Activated CD4-positive, alpha-beta T cell treated with anti-CD3 and anti-CD28 coated beads, Interleukin-2, amount 50 U/mL, for 1 hour (primary cell): Measurements from ENCODE around the gene KIF1C.

Experiments used
- DNase-seq: peaks from one replicate; pipeline ENCODE4 v3.0.0-alpha.2; 2020

KIF1C gene

DNA sequence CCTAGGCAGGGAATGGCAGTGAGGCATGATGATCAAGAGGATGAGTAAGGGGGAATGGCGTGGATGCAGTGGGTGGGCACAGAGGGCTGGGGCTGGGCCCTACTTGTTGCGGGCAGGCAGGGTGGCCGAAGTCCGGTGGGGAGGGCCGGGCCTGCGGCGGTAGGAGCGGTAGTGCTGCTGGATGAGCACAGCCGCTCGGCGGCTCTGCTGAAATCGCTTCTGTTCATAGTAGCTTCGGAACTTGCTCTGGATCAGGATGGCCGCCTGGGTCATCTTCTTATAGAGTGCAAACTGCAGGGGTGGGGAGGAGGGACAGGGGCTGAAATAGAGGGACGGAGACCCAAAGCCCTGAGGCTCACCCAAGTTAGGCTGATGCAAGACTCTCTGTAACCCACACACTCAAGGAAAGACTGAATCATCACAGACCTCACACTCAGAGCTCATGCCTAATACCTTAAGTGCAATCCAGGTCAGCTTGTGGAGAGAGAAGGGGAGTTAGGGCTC is 28.7 kb upstream of the KIF1C start:
- DNase-seq = no peak

DNA sequence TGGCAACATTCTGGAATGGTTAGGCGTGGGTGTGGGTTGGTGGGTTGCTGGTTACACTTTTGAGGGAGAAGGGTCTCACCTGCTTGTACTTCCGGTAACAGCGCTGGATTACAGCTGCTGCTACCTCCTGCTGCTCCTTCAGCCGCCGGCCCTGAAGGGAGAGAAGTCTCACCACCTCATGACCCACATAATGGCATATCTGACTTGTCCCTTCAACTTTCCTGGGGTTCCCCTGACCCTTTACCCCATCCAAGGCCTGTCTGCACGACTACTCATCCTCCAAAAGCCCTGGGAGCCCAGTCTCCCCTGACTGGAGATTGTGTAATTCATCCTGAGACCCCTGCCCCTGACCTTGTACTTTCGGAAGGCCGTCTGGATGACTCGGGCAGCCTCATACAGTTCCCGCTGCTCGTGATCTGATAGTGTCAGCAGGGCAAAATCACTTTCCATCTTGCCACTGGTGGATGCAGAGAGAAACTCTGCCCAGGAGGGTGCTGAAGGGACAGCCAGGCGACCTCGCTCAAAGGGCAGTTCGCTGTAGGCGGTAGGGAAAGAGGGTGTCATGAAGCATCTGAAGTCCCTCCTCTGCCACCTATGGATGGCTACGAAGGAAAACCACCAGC is 28.1 kb upstream of the KIF1C start:
- DNase-seq = peak; percentile 4

DNA sequence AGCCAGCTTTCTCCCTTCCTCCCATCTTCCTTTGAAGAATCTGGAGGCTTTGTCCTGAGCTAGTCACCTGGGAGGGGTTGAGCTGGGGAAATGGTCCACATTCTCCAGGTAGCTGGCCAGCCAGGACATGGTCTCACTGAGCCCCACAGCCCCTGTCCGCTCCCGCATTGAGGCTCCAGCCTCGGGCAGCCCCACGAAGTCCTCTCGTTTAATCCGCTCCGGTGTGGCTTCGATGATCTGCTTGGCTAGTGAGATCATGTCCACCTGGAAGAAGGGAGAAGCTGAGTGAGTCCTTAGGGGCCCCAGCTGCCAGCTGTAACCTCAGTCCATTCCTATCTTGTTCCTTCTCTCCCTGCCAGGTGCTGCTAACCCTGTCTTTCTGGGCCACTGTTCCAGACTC is 27.5 kb upstream of the KIF1C start:
- DNase-seq = no peak

DNA sequence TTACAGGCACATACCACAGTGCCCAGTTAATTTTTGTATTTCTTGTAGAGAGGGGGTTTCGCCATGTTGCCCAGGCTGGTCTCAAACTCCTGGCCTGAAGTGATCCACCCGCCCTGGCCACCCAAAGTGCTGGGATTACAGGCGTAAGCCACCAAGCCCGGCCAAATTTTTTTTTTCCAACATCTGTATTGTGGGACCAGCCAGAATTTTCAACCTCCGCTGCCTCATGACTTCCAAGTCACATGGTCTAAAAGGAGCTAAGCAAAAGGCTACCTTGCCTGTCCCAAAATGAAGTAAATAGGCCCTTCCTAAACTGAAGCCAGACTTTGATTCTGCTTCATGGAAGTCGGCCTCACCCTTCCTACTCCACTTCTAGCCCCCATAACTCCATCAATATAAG is 25.9 kb upstream of the KIF1C start:
- DNase-seq = no peak

DNA sequence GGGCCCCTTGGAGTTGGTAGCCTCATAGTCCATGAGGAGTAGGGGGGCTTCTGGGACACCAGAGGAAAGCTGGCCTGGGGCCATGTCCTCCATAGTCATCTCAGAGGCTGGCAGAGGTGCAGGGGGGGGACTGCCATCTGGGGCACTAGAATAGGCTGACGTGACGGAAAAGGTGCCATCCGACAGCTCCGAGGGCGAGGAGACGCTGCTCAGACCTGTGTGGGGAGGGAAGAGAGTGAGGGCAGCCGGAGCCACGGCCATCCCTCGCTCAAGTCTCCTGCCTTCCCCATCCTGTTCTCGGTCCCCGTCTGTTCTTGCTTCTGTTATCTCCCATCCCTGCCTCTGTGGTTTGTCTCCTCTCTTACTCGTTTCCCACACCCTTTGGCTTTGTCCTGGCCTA is 25.4 kb upstream of the KIF1C start:
- DNase-seq = no peak

DNA sequence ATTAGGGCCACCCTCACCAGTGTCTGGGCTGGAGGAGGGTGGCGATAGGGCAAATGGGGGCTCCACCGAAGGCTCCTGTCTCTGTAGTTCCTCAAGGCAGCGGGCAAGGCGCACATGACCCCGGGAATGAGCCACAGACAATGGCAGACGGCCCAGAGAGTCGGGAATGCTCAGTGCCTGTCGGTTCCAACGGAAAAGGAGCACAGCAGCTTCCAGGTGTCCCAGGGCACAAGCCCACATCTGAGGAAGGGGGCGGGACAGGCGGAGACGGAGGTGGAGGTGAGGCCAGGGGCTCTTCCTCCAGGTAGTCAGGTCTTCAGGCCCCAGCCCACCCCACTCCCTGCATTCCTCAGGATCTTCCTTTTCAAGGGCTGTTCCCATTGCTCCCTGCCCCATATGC is 25.0 kb upstream of the KIF1C start:
- no peak for DNase-seq

DNA sequence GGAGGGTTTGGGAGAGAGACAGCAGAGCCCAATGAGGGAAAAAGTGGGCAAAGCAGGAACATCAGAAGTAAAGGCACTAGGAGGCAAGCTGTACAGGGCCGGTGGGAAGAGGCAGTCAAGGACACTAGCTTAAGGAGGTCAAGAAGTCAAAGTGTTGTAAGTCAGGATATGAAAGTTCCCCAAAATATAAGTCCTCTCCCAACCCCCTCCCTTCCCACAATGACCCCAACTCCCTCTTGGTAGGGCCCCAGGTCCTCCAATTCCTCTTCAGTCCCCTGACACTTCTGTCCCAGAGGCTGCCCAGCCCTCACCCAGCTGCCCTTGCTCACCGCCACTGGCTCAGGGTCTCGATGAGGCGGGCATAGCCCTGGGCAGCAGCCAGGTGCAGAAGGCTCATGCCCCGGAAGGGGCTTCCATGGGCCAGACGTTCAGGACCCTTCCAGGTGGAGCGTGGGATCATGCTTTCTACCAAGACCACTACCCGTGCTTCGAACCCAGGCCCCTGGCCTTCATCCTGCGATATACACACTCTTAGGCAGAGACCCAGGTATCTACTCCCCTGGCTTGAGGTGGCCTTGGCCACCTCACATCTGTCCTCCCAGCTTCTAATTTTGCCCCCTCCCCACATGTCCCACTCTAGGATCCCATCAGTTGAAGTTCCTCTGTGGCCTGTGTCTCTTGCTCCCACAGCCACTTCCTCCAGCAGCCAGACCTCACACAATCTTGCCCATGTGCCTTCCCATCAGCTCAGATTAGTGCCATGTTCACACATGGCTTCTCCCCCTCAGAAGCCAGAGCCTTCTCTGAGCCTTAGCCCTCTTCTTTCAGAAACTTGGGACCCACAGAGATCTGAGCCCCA is 24.3 kb upstream of the KIF1C start:
- no peak for DNase-seq

DNA sequence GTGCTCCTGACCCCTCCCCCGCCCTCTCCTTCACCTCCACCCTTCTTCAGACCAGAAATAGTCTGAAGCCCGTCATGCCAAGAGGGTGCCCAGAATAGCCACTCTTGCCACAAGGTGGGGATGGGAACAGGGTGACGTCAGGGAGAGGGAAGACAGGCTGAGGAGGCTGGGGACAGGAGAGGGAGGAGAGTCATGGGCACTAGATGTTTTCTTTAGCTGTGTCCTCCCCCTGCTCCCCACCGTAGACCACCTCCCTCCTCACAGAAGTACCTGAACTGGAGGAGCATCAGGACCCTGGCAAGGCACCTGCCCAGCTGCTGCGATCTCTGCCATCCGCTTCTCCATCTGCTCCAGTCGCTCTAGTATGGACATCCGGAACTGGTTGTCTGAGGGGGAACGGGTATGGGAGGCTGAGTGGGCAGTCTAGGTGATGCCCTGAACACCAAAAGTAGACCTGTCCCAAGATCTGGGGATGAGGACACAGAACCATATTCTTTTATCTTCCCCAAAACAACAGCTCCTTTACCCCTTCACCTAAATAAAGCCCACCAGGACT is 23.6 kb upstream of the KIF1C start:
- DNase-seq = no peak

DNA sequence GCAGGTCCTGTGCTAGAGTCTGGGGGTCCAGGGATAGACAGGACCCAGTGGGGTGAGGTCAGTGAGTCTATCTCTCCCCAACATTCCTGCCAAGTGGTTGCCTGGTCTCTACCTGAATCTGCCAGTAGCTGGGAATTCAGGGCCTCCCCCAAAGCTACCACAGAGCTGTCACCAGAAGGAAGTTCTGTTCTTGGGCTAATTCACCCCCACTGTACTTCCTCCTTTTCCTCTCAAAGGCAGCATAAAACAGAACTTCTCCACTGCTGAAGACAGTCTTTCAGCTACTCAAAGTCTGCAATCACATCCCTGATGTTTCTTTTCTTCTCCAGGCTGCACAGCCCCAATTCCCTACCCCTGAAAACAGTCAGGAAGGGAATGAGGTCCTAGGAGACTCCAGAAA is 19.0 kb upstream of the KIF1C start:
- no peak for DNase-seq

DNA sequence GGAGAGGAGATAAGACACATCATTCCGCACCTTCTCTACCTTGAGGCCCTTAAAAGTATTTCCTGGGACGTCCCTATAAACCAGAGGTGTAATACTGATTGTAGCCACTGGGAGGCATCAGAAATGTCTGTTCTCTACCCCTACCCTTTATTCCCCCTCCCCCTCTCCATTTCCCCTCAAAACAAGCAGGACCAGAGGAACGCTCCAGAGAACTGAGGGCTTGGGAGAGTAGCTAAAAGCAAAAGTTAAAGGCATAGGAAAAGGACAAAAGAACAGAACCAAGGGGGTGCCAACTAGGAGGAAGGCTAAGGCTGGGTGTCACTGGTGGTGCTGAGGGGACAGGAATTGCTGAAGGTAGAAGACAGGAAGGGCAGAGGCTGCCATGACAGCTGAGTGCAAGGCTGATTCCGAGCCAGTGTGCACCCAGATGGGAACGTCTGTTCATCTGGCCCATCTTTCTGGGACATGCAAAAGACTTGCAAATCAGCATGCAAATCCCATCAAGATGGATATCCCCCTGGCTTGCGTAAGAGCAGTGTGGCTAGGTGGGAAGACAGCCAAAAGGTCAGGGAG is 17.0 kb upstream of the KIF1C start:
- DNase-seq = peak; percentile 12

DNA sequence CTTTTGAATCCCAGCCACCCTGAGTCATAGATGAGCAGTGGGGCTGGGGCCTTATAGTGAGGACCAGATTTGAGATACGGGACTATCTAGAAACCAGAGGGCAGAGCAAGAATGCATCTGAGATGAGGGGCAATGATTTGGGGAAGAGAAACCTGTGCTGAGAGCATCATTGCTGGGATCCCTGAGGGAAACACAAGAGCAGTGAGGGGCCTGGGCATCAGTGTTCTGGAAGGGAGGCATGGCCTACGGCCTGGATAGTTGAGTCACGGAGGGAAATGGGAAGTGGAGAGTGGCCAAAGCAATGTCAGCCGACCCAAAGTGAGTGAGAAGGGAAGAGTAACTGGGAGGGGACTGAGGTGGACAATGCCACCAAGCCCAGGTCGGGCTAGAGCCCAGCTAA is 15.4 kb upstream of the KIF1C start:
- DNase-seq = no peak

DNA sequence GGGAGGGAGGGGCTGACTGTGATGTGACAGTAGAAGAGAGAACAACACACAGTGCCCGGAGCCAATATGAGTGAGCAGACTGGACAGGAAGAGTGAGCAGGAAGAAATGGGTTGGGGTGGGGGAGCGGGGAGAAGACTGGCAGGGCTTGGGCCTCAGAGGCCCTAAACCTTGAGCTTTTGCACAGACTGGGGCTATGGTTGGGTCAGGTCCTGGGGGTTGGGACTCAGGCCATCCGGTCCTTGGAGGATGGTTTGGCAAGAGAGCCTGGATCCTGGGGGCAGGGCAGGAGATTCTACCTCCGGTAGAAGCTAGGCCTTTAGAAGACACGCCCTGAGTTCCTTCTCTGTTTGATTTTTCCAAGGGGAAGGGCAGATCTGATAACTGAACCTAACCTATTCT is 11.3 kb upstream of the KIF1C start:
- no peak for DNase-seq

DNA sequence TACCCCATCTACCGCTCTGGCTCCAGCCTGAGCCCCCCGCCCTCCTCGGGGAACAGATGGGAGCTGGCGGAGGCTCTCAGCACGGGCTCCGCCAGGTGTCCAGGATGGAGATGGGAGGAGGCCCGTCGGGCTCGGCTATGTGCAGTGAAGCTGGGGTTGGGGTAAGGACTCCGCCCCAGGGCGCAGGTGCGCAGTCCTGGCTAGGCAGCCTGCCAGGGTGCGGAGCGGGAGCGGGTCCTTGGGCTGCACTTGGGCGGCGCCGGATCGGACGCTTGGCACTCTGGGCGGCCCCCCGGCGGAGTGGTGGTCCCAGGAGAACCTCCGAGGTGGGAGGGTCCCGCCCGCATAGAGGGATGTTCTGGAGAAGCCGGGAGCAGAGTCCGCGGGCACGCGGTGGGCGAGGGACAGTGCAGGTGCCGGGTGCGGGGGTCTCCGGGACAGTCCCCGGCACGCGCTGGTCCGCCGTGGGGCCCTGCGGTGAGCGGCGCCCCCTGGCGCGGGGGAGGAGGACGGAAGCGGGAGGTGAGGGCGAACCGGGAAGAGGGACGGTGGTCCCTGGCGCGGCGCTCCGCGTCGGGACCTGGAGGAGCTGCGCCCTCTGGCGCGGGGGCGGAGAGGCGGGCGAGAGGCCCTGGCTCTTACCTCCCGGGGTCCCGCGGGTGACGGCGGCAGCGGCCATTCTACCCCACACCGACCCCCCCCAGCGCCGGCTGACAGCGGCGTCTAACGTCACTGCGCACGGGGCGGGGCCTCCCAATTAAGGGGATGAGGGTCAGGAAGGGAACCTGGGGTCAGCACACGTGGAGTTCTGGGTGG is 10.6 kb upstream of the KIF1C start, which contains the start of gene CAMTA2:
CAMTA2 (minus strand) TSS at position 725 of the 816 bp plus-strand sequence. CDS start 1,453 bp downstream, outside the sequence.
- peak; percentile 88 for DNase-seq

DNA sequence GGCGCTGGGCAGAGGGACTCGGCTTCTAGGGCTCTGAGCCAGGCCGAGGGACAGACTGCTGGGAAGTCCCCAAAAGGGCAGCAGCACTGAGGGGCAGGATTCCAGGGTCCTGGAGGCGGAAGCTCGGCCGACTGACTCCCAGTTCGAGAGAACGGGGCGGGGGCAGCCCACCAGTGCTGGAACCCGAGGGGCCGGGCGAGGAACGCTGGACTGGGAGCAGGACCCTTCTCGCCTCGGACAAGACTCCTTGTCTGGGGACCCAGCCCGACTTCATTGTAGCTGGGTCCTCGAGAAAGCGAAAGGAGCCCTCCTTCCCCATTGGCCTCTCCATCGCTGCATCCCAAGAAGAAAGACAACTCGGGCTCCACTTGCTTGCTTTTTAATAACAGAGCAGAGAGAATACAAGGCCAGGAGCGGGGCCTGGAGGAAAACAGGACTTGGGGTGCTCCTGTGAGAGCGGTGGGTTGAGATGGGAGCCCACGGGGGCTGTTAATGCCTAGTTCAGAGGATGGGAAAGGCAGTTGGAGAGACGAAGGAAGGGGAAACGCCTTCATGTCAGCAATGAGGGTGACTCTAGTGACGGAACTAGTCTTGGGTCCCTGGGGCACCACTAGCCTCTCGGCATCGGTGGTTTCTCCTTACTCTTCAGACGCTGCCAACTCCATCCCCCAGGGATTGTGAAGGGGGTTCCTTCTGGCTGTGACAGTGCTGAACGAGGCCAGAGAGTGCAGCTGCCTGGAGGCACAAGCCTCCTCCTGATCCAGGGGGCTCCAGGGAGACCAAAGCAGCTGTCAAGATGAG is 9.8 kb upstream of the KIF1C start:
- no peak for DNase-seq

DNA sequence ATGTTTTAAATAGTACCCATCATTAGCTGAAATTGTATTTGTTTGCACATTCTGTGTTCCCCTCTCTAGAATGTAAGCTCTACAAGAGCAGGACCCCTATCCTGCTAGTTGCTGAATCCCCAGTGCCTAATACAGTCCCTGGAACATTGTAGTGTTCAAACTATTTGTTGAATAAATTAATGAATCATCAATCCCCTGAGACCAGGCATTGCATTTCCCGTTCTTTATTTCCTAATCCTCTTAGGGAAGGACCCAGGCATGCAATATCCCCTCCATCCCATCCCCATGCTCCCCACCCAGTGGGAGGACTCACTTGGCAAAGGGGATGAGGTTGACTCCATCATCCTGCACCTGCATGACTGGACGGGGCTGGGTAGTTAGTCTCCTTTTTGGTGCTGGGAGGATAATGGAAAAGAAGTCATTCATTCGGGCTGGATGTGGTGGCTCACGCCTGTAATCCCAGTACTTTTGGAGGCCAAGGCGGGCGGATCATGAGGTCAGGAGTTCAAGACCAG is 3.6 kb upstream of the KIF1C start:
- no peak for DNase-seq

DNA sequence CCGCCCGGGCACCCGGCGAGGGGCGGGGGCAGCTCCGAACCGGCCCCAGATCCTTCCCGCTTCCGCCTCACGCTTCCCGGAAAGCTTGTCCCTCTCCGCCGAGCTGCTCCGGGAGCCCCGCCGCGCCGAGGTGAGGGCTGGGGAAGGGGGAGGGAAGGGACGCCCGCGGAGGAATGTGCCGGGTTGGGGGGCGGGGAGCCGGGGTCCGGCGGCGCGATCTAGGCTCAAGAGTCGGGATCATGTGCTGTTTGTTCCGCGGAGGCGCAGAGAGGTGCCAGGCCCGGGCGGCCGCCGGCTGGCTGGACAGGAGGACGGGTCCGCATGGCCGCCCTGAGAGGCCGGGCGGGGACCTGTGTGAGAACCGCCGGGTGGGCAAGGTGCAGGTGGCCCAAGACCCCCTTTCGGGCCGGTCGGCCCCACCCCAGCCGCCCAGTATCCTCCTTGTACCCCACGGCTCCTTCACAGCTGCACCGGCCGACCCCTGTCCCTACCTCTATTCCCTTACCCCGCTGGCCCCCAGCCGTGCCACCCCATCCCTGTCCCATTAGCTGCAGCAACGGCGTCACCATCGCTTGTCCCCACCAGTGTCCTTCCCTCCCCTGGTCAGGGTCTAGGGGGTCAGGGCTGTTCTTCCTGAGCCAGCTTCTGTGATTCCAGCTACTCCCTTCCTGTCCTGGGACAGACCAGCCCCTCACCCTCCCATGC is 429 bp downstream of the KIF1C start:
- DNase-seq = no peak

DNA sequence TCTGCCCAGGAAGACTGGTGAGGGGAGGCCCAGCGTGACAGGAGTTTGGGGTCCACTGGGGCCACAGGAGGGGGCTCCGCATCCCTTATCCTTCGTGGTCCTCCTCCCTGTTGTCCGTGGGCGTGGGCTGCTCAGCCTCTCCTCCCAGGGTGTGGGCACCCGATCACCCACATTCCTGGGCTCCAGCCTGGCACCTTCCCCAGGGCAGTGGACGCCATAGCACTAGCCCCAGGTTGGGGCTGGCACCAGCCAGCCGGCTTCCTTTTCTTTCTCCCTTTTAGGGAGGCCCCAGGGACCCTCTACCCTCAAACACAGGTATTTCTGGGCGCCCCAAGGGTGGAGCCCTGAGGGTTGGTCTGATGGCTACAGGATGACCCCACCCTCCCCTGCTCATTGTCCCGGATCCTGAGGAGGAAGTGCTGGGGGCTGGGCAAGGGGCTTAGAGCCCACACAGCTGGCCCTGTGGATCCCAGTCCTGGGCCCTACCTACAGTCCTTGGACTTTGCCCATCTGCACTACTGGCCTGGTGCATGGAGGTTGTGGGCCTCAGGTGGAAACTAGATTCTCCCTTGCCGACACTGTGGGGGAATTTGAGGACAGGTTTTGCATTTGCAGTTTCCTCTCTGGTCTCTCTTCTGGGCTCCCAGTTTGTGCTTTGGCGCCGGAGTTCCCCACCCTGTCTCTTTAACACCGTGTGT is 1.1 kb downstream of the KIF1C start:
- DNase-seq = no peak

DNA sequence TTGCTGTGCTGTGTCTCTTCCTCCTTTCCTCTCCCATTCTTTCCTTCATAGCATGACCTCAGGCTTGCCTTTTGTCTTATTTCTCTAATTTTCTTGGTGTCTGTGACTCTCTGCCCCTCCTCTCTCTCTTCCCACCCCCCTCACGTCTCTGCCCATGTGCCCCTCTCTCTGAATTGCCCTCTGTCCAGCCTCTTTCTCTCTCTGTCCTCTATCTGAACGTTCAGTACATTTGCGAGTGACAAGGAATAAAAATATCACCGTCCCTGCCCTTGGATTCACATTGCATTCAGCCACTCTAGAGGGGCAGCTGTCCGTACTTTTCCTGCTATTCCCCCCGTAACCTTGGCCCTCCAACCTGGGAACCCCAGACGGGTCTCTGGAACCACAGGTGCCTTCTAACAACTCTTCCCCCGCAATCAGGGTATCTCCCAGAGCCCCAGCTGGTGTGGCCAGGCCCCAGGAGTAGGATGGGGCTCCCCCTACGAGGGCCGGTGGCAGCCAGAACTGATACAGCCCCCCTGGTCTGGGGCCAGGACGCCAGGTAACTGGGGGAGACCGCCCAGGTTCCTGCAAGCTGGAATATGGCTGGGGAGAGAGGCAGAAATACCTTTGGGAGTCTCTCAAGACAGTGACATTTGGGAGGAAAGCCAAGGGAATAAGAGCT is 1.8 kb downstream of the KIF1C start:
- DNase-seq = no peak

DNA sequence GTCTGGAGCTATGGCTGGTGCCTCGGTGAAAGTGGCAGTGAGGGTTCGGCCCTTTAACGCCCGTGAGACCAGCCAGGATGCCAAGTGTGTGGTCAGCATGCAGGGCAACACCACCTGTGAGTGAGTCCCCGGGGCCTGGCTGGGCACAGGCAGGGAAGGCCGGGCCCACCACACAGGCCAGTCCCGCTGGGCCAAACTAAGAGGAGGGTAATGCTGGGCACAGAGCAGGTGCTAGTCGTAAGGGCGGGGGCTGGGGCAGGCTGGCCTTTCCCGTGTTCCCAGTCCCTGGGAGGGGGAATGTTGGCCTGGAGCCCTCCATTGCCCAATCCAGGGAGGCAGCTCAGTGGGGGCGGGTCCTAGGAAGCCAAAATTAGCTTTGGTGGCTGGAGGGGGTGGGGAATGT is 2.5 kb downstream of the KIF1C start:
- no peak for DNase-seq
